Measurements from ENCODE around the gene PRKAB1.

- TF ChIP-seq CTCF (IDR thresholded peaks at IDR 0.05) (no peak), POLR2A (IDR thresholded peaks at IDR 0.05; ENCODE audit: low read depth) (no peak), POLR2AphosphoS5 (IDR thresholded peaks at IDR 0.05) (no peak), EP300 (IDR thresholded peaks at IDR 0.05) (no peak)
These were observed 6.6 kb downstream of the PRKAB1 start for GRCh38 chr12:119674560-119674959.
